GM19238 (cell line): ENCODE results near the gene EPYC.
"Not testable (repeated sequence)": the region's sequence is repeated elsewhere in the genome, so short reads cannot be mapped to it uniquely, and the experiment has no call there.

ENCODE experiments used
- DNase-seq: peaks from one replicate; pipeline ENCODE4 v3.0.0; 2011; ENCODE audit warnings: low spot score; ENCODE audit not compliant: insufficient read length

EPYC gene

DNA sequence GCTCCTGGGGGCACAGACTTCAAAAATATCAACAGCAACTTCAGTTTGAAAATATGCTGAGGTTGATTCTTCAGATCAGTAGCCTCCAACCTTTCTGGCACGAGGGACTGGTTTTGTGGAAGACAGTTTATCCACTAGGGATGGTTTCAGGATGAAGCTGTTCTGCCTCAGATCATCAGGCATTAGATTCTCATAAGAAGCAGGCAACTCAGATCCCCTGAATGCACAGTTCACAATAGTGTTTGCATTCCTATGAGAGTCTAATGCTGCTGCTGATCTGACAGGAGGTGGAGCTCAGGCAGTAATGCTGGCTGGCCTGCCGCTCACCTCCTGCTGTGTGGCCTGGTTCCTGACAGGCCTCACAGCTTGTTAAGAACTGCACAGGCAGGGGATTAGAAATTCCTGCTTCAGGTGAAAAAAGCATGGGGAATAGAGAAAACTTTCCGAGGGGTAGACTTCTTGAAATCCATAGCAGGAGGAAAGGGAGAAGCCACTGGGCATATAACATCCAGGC lies 12.8 kb downstream of the EPYC start:
- no peak for DNase-seq

DNA sequence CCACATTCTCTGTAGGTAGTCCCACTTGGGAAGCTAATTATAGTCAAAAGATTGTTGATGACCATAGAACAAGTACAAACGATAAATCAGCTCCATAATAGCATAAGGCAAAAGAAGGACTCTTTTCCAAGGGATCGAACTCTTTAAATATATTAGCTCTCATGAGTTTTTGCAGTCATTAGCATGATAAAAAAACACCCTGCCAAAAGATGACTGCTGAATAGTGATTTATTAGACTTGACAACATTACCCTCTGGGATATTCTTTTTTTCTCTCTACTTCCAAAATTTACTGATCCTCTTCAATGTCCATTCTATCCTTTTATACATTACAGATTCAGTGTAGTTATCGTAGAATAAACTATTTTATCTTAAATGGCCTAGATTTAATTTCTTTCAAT lies 14.2 kb downstream of the EPYC start:
- DNase-seq, result no peak

DNA sequence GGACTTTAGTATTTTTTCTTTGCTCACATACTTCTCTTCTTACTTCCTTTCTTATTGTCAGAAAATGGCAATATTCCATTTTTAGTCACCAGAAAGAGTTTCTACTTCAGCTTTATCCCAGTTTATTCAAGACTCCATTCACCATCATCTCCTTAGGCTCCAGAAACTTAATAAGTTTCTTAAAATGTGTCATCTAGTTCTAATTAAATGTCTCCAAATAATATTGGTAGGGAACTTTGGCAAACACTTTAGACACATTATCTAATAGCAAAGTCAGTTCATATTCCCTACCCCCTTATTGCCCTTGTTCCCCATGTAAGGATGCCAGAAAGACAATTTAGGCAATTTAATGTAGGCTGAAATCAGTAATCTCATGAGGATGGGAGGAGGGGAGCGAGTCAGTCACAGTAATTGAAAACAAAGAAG lies 15.1 kb downstream of the EPYC start:
- no peak for DNase-seq

DNA sequence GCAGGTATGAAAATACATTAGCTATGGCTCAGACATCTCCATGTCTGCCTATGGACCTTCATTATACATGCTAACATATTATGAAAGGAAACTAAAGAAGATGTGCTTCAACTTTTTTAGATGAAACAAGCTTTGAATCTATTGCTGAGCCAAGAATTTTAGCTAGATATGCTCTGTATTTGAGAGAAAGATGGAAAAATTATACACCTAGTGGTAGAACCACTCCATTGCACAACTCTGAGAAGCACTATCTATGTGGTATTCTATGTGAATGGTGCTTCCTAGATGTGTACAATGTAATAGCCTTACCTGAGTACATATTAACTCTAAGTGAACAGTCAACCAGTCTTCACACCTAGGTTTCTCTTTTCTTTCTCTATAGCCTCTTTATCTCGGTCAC lies 17.3 kb downstream of the EPYC start:
- no peak for DNase-seq

DNA sequence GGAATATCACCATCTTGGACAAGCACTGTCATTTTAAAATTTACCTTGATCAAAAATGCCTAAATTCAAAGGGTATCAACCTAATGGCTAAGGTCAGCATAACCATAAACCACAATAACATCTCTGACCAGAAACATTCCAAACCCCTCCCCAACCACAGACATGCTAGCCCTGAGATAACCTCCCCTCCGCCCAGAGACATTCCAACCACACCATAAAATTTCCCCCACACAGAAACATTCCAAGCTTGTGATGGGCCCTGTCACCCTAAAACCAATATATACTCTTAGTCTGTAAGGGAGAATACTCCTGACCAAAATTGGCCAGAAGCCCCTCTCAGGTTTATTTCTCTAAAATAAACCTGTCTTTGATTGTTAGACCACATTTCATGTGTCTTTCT lies 17.7 kb downstream of the EPYC start:
- no peak for DNase-seq

DNA sequence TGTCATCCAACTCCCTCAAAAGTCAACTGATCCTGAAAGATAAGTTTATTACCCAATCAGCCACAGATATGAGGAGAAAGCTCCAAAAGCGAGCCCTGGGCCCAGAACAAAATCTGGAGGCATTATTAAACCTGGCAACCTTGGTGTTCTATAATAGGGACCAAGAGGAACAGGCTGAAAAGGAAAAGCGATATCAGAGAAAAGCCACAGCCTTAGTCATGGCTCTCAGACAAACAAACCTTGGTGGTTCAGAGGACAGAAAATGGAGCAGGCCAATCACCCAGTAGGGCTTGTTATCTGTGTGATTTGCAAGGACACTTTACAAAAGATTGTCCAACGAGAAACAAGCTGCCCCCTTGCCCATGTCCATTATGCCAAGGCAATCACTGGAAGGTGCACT lies 19.4 kb downstream of the EPYC start:
- not testable (repeated sequence) for DNase-seq

DNA sequence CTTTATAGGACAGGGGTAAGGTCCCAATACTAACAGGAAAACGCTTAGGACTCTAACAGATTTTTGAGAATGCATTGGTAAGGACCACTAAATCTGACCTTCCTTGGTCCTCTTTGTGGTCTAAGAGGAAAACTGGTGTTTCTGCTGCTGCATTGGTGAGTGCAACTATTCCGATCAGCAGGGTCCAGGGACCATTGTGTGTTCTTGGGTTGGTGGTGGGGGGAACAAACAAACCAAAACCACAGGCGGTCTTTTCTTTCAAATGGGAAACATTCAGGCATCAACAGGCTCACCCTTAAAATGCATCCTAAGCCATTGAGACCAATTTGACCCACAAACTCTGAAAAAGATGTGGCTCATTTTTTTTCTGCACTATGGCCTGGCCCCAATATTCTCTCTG lies 20.7 kb downstream of the EPYC start:
- no peak for DNase-seq

DNA sequence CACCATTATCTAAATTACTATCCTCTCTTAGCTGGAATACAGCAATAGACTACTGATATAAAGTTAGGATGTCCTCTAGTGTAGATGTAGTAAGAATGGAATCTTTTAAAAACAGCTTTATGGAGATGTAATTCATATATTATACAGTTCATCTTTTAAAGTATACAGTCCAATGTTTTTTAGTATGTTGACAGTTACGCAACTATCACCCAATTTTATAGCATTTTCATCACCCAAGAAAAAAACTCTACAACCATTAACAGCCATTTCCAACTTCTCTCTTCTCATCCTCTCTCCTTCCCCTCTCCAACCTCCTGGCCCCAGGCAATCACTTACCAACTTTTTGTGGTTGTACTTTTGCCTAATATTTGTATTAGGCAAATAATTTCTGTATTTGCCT lies 22.6 kb downstream of the EPYC start:
- DNase-seq, result no peak

DNA sequence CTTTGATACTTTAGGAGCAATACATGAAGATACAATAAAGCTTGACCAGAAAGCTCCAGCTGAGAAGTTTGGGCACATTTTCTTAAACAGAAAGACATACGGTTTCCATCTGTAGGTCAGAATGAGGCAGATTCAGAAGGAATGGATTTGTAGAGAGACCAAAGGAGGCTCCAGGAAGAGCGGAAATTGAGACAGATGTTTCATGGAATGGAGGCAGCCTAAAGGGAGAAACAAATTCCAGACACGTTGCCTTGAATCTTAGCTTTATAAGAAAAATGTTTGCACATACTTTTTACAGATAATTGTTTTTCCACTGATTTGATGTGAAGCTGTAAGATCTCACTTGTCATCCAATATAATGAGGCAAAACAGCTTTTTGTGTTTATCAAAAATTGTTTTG lies 24.8 kb downstream of the EPYC start:
- no peak for DNase-seq

DNA sequence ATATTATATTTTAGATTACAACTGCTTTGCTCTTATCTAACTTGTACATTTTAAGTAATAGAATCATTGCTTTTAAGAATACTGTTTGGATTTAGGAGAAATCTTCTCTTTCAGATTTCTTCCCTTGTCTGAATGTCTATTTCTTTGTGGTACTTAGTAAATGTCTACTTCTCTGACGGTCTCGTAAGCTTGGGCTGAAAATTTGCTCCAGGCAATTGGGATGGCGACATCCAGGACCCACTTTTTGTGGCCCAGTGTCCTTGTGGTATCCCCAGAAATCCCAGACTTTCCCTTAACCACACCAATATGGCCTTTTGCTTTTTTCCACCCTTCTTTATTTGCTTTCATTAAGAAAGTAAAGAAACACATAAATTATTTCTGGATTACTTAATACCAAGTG lies 25.8 kb downstream of the EPYC start:
- DNase-seq, result no peak

DNA sequence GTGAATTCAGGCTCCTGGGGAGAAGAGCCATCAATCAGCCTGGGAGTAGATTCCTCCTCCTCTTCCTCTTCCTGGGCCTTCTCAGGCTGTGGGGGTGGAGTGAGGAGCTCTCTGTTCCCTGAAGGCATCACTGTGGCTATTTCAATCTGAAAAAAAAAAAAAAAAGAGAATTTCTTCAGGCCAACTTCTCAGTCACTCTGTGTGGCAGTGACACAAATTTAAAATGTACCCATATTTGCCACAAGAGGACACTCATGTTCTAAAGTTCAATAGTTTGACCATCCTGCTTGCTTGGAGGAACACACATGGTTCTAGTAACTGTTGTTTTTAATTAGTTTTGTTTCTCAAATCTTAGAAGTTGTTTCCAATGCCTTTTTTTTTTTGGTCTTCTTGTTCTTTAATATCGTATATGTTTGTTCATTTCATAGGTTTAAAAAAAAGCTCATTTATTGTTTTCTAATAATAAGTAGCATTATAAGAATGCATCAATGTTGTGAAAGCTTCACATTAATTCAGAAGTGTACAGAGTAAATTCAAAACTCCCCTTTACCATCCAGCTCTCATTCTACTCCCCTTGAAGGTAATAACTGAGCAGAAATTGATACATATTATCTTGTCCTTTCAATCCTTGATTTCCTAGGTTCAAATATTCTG lies 26.5 kb downstream of the EPYC start:
- DNase-seq, result no peak

DNA sequence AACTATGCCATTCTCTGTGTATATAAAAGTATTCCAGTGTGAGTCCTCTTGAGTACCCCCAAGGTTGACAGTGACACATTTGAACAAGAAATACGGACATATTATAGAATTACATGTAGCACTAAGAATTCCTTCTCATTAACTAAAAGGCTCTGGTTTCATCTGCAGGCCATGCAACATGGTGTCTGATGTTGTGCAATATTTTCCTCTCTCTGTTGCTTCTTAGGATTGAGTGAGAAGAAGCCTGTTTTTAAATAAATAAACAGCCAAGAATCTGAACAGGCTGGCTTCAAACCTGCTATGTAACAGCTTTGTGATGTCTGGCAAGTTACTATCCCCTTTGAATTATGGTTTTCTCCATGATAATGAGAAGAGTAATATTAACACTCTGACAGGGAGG lies 27.5 kb downstream of the EPYC start:
- no peak for DNase-seq

DNA sequence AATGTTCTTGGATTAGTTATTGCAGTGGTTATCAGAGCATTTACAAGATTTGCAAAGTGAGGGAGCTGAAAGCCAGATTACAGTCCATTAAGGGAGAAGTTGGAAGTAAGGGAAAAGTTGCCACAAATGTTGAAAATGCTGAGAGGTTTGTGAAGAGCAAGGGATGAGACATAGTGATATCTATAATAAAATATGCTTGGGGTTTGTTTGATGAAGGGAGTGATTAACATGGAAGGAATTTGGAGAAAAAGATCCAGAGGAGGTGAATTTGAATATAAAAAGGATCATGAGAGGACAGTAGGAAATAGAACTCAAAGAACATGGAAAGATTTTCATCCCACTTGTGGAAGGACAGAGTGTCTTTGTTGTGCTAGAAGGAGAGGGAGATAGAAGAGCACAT lies 30.5 kb downstream of the EPYC start:
- DNase-seq, result no peak

DNA sequence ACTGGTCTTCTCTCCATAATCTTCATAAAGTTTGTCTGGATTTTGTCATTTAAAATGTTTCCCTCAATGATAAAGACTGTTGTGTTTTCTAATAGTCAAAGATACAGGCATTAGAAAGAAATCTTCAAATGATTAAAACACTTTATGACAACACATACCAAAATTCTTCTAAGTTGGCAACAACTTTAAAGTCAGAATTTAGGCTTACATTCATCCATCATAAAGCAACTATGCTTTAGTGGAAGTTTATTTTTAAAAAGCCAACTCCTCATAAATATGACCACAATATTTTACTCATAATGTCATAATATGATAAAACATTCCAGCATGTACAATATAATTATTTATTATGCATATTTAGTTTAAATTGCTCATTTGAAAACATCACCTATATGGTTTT lies 32.5 kb downstream of the EPYC start:
- no peak for DNase-seq

DNA sequence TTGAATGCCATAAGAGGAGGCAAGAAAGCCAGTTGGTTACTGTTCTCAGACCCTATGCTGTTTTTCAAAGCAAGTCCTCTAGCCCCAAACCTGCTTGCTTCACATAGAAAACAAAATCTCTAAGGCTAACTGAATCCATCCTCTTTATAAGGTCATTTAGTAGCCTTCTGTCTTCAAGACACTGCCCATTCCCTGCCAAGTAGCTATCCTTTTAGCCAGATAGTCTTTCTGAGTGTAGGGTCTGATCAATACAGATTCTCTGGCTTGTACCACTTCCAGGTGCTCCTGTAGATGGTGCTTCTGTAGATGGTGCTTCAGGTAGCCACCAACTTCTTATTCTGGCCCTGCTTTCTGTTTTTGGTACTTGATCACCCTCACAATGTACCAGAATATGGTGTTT lies 33.9 kb downstream of the EPYC start:
- no peak for DNase-seq

DNA sequence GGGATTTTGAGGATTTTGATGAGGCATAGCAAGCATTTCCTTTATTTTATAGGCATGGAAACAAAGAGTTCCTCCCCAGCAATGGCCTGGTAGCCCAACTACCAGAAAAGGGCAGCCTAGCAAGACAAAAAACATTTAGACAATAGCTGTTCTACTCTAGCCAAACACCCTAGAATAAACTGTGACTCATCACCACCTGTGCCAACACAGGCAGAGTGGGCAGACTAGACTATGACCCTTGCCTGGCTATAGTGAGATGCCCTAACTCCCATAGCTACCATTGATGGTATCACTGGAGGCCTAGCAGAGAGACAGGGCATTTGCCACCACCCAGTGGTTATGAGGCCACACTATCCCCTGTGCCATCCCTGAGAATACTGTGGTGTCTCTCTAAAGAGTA lies 34.3 kb downstream of the EPYC start:
- DNase-seq, result no peak

DNA sequence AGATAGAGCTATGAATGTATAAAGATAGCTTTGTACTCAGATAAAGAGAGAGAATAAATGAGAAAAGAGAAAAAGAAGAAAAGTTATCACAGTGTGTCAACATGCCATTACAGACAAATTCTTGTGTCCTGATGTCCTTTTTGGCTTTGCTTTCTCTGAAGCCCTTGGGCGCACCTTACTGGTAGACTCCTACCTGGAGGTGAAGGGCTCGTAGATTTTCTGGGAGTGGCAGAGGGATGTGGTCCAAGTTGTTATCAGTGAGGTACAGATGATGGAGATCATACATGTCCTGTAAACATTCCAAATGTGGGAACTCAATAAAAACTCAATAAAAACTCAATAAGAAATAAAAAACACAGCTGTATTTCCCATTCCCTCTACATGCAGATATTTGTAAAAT lies 34.9 kb downstream of the EPYC start:
- DNase-seq, result no peak

DNA sequence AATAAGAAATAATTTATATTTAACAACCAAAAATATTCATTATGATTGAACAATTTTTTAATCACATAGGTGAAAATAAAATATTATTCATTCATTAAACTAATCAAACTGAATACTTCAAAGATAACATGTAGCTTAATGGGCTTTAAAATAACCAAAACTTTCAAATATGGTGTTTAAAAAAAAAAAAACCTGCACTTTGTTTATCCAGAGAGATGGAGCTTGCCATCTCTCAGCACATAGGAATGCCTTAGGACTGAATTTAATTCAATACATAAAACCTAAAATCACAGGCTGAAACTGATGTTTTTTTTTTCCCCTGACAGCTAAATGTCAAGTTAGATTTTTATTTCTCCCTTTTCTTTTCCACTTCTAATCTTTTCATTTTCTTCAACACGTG lies 35.4 kb downstream of the EPYC start:
- DNase-seq, result no peak

DNA sequence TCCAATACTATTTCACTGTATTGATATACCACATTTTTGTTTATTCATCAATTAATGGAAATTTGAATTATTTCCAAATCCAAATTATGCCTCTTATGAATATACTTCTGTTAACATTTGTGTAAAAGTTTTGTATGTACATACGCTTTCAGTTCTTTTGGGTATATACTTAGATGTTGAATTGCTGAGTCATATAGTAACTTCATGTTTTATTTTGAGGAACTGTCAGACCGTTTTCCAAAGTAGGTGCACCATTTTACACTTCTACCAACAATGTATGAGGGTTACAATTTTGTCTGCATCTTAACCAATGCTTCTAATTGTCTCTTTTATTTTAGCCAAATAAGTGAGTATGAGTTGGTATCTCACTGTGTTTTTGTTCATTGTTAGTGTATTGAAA lies 39.6 kb downstream of the EPYC start:
- no peak for DNase-seq

DNA sequence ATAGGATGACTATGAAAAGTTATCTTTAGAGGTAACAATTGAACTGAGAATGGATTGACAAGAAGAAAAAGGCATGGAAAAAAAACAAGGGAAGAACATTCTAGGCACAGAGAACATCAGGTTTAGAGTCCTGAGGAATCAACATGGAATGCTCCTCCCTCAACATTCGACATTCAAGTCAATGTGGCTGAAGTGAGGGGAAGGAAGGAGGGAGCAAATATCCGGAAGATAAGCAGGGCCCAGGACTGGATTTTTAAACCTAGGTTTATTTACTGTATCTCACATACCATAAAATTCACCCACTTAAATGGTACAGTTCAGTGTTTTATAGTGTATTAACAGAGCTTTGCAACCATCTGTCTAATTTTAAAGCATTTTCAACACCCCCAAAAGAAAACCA lies 40.2 kb downstream of the EPYC start:
- DNase-seq, result no peak

DNA sequence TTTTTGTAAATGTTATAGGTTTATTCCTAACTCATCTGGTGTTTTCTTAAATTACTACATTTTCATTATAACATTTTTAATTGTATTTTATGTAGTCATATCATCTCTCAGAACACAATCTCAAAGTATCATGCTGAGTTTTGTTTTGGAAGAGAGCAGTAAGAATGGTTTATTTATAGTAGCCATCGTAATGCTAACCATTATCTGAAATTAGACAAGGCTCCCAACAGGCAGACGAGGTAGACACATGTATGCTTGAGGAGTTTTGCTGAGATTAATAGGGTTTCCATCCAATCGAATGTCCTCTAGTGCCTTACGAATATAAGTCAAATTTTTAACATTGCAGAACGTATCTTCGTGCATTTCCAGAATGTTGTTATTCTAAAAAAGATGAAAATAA lies 40.8 kb downstream of the EPYC start:
- no peak for DNase-seq

DNA sequence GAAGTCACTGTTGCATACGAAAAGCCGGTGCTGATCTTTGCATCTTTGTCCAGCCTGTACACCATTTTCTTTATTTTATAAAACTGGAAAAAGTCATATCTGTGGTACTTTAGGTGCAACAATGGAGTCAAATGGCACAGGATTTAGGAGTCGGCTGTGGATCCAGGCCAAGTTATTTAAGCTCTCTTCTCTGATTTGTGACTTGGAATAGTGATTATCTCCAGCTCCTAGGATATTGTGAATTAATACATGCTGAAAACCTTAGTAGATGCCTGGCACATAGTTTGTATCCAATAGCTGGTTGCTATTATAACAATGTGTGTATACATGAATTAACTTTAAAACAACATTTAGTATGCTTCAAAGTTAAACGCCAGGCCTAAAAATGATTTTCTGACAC lies 43.6 kb downstream of the EPYC start:
- DNase-seq, result no peak

DNA sequence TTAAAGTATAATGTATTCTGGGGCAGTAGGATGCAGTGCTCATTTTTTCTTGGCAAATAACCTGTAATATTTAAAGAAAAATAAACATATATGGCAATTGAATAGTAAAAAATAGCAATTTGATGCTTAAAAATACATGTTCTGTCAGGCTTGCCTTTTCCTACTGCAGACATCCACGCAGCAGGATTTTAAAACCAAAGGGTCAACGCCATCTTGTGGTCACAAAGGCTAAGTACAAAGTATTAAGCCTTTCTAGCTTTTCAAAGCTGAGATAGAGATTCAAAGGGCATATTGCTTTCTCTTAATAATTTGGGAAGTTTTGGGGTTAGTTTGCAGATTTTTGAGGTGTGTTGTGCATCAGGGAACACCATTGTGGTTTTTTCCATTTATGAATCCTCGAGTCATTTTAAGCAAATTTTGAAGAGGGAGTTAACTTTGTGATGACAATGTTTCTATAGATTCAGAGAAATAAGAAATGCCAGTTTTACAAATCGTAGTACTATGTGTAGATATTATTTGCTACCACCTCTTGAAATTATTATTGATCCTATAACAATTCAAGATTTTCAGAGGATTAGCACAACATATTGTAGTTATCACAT lies 45.1 kb downstream of the EPYC start:
- DNase-seq, result no peak

DNA sequence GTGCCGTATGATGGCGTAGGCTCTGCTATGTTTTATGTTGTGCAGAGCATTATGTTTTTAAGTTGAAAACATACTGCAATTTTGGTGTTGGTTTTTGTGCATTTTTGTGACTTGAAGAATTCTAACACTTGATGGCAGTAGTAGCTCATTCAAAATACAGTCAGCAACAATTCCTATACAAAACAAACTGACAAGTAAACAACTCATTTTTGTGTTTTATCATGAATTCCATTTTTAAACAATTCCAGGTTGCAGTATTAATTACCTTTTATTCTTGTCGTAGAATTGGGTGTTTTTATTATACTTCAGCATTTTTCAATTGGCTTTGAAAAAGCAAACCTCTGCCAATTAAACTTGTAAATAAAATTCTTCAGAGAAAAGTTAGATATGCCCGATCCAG lies 45.7 kb downstream of the EPYC start:
- DNase-seq, result no peak
